Measurements from ENCODE around the gene FUBP3.

FUBP3 gene

DNA sequence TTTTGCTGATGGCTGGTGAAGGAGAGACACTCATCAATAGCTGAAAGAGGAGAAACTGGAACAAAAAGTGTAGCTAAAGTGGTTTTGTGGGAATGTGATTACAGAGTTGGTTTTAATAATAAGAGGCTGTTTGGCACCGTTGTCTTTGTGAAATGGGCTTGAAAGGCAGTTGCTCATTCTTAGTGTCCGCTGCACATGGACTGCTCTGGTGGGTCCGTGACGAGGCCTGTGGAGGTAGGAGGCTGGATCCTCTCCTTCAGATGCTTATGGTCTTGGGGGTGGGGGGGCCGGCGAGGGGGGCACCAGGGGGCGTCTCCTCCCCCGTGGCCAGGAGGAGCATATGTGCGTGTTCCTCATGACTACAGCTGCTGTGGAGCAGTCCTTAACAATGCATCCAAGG lies 29.8 kb downstream of the FUBP3 start:
- no peak overlapping the region for H3K4me2 ChIP-seq (ENCODE audit: low read depth, low read length, poor library complexity, severe bottlenecking)
- H3K9me2 ChIP-seq (replicated peaks; ENCODE audit: insufficient read depth, low read length): no peaks in the 10 kb centered on the region
- no peak overlapping the region for H3K4me3 ChIP-seq (ENCODE audit: insufficient read depth, low read length, poor library complexity, severe bottlenecking)
- H3K27me3 ChIP-seq (ENCODE audit: low read length): no peaks in the 10 kb centered on the region
- no peaks in the 10 kb centered on the region for H3K79me2 ChIP-seq (ENCODE audit: insufficient read depth, low read length)
- no peak overlapping the region for H3K27ac ChIP-seq (ENCODE audit: low read depth, low read length)
- no peak overlapping the region for H3K9ac ChIP-seq (ENCODE audit: low read length)
- H4K20me1 ChIP-seq (ENCODE audit: low read depth, low read length): no peaks in the 10 kb centered on the region
- TF ChIP-seq, protein P1, sequence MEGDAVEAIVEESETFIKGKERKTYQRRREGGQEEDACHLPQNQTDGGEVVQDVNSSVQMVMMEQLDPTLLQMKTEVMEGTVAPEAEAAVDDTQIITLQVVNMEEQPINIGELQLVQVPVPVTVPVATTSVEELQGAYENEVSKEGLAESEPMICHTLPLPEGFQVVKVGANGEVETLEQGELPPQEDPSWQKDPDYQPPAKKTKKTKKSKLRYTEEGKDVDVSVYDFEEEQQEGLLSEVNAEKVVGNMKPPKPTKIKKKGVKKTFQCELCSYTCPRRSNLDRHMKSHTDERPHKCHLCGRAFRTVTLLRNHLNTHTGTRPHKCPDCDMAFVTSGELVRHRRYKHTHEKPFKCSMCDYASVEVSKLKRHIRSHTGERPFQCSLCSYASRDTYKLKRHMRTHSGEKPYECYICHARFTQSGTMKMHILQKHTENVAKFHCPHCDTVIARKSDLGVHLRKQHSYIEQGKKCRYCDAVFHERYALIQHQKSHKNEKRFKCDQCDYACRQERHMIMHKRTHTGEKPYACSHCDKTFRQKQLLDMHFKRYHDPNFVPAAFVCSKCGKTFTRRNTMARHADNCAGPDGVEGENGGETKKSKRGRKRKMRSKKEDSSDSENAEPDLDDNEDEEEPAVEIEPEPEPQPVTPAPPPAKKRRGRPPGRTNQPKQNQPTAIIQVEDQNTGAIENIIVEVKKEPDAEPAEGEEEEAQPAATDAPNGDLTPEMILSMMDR (IDR thresholded peaks at IDR 0.05; ENCODE audit: insufficient read depth, low read length, poor library complexity, severe bottlenecking): no peak
- TF ChIP-seq EZH2phosphoT487 (conservative IDR thresholded peaks at IDR 0.05; ENCODE audit: low read length): no peak
- no peaks in the 10 kb centered on the region for H3K36me3 ChIP-seq (ENCODE audit: low read length)
- H2AFZ ChIP-seq (ENCODE audit: low read depth, low read length, severe bottlenecking): no peak overlapping the region
- no peaks in the 10 kb centered on the region for H3K9me3 ChIP-seq (ENCODE audit: insufficient read depth, low read length)
- no peaks in the 10 kb centered on the region for H3F3A ChIP-seq (ENCODE audit: insufficient read depth)

DNA sequence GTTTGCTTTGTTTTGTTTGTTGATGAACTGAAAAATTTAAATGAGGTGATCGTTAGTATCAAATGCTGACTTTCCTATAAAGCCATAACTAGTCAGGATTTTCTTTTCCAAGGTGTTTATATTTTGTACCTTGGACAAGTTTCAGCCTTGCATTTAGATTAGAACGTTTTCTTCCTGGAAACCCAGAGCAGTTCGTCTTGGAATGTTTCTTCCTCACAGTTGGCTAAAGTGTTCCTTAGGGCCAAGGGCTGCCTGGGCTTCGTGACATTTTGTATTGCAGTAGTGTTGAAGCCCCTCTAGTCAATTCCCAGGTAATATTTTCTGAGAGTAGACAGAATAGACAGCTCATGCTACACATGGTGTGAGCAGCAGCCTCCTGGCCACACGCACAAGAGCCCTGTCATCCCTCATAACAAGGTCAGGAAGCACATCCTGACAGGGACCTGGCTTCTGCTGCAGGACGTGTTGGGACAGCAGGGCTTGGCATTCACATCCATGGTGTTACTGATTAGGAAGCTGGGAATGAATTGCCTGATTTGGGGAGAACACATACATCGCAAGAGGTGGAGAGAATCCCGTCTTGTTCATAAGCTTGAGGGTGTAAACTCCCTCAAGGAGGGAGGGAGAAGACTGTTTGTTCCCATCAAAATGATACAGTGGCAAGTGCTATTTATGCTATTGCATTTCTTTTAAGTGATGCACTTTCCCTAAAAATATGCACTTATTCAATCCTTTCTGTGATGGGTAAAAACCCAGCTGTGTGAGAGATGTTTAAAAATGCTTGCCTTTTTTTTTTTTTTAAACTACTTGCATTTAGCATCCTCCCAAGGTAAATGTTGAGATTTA lies 31.7 kb downstream of the FUBP3 start:
- Histone ChIP-seq H3K4me2 (ENCODE audit: low read depth, low read length, poor library complexity, severe bottlenecking) (no peak overlapping the region), H2AFZ (ENCODE audit: low read depth, low read length, severe bottlenecking) (no peak overlapping the region), H3K36me3 (ENCODE audit: low read length) (0 out of 2 replicates have a peak, but pooled peaks cover 5% of the 10 kb centered on the region), H3K9me3 (ENCODE audit: insufficient read depth, low read length) (no peaks in the 10 kb centered on the region), H3K9ac (ENCODE audit: low read length) (no peak overlapping the region), H3K9me2 (replicated peaks; ENCODE audit: insufficient read depth, low read length) (no peaks in the 10 kb centered on the region), H3K4me3 (ENCODE audit: insufficient read depth, low read length, poor library complexity, severe bottlenecking) (no peak overlapping the region), H3F3A (ENCODE audit: insufficient read depth) (no peaks in the 10 kb centered on the region), H3K79me2 (ENCODE audit: insufficient read depth, low read length) (no peaks in the 10 kb centered on the region), H3K27me3 (ENCODE audit: low read length) (no peaks in the 10 kb centered on the region), H3K27ac (ENCODE audit: low read depth, low read length) (no peak overlapping the region), H4K20me1 (ENCODE audit: low read depth, low read length) (no peaks in the 10 kb centered on the region)
- TF ChIP-seq EZH2phosphoT487 (conservative IDR thresholded peaks at IDR 0.05; ENCODE audit: low read length): no peak
- TF ChIP-seq, protein P1 (IDR thresholded peaks at IDR 0.05; ENCODE audit: insufficient read depth, low read length, poor library complexity, severe bottlenecking): no peak

DNA sequence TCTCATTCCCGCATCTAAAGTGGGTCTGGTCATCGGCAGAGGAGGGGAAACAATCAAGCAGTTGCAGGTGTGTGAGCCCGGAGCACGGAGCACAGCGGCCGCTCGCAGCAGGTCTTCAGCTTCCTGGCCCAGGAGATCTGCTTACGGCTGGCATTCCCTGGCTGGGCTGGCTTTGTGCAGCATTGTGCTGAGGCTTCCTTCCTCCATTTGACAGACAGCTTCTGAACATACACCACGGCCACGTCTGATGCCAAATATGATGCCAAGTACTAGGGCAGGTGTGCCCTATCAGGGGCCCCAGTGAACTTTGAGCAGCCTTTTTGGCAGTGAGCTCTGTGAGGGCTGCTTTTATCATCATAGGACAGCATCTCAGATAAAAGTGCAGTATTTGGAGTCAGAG lies 37.1 kb downstream of the FUBP3 start:
- TF ChIP-seq, protein P1 (IDR thresholded peaks at IDR 0.05; ENCODE audit: insufficient read depth, low read length, poor library complexity, severe bottlenecking): no peak
- TF ChIP-seq EZH2phosphoT487 (conservative IDR thresholded peaks at IDR 0.05; ENCODE audit: low read length): no peak
- no peak overlapping the region for H3K4me2 ChIP-seq (ENCODE audit: low read depth, low read length, poor library complexity, severe bottlenecking)
- no peaks in the 10 kb centered on the region for H3K9me2 ChIP-seq (replicated peaks; ENCODE audit: insufficient read depth, low read length)
- no peaks in the 10 kb centered on the region for H3K9me3 ChIP-seq (ENCODE audit: insufficient read depth, low read length)
- H3K4me3 ChIP-seq (ENCODE audit: insufficient read depth, low read length, poor library complexity, severe bottlenecking): no peak overlapping the region
- no peak overlapping the region for H3K27ac ChIP-seq (ENCODE audit: low read depth, low read length)
- no peaks in the 10 kb centered on the region for H3K27me3 ChIP-seq (ENCODE audit: low read length)
- no peak overlapping the region for H2AFZ ChIP-seq (ENCODE audit: low read depth, low read length, severe bottlenecking)
- H3K36me3 ChIP-seq (ENCODE audit: low read length): peaks cover 7% of the 10 kb centered on the region; the same call in 1 of the 2 replicates
- no peaks in the 10 kb centered on the region for H3F3A ChIP-seq (ENCODE audit: insufficient read depth)
- H4K20me1 ChIP-seq (ENCODE audit: low read depth, low read length): no peaks in the 10 kb centered on the region
- no peak overlapping the region for H3K9ac ChIP-seq (ENCODE audit: low read length)
- H3K79me2 ChIP-seq (ENCODE audit: insufficient read depth, low read length): no peaks in the 10 kb centered on the region

Measured in SU-DHL-6 (cell line).